Measurements from ENCODE around the gene TGFBR3.

DNA sequence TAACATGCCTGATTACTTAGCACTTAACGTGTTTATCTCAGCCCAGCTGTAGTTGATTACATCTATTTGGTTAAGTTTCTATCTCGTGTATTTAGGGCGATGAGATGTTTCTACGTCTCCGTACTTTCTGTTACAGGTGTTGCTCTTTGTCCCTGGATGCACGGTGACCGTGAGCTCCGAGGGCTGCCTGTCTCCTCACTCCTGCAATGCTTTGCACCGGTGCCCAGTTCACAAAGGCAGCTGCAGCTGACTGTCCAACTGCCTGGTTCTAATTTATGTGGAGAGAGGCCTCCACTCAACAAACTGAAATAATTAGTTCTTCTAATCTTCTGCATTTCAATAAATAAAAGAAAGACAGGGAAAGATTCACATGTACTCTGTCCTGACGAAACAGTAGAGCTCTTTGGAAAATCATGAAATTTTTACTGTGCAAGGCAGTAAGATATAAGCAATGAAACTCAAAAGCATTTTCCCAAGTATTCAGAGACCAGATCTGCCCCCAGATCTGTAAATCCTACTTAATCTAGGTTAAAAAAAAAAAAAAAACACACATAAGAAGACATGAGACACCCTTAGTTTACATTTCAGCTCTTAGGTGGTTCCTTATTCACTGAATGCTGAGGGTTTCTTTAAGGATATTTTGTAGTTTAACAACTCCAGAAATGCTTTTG, 108.2 kb downstream of the TGFBR3 start:
- TF ChIP-seq CTCF (IDR thresholded peaks at IDR 0.05 in 4 of 5, conservative IDR thresholded peaks at IDR 0.05 in 1 of 5) (no peak), POLR2A (IDR thresholded peaks at IDR 0.05) (no peak)

Data from gastrocnemius medialis (tissue), 4 donors.